GM23338 (cell line): ENCODE data around the gene CPEB3. TPM values are rescaled to one million over a fixed set of nuclear protein-coding genes. Genes with fewer than 3 reads are reported as not detected.
A peak's percentile ranks its signal among the peaks of the same experiment; 100 is the strongest.

ENCODE experiments used
- ATAC-seq: fragments of 200-7000 bp; cut with Tn5 transposase; 3 replicates; pipeline ENCODE4 v1.9.1; 2020
- DNase-seq: peaks from one replicate; pipeline ENCODE4 v3.0.0-alpha.2; 2015; ENCODE audit warnings: low spot score
- H2AFZ ChIP-seq: fragments of 200-600 bp; sonication (generic); 2 replicates; pipeline ENCODE4 v1.8.0; 2016; ENCODE audit warnings: antibody characterized with exemption, mild to moderate bottlenecking, moderate library complexity
- H3F3A ChIP-seq: fragments of 200-600 bp; sonication (generic); replicated peaks from 2 replicates; pipeline ENCODE4 v1.8.0; 2017; ENCODE audit warnings: antibody characterized with exemption, mixed run types, low read depth
- H3K27ac ChIP-seq: fragments of 200-600 bp; sonication (generic); 2 replicates; pipeline ENCODE4 v1.6.1; 2016; ENCODE audit warnings: low read depth
- H3K27me3 ChIP-seq: fragments of 200-600 bp; sonication (generic); 2 replicates; pipeline ENCODE4 v1.8.0; 2016; ENCODE audit warnings: mild to moderate bottlenecking, mixed run types, moderate library complexity; ENCODE audit not compliant: insufficient read depth
- H3K36me3 ChIP-seq: fragments of 200-600 bp; sonication (generic); 2 replicates; pipeline ENCODE4 v1.8.0; 2016; ENCODE audit warnings: mild to moderate bottlenecking; ENCODE audit not compliant: insufficient read depth
- H3K4me1 ChIP-seq: fragments of 200-600 bp; sonication (generic); 2 replicates; pipeline ENCODE4 v1.8.0; 2016; ENCODE audit warnings: mild to moderate bottlenecking, moderate library complexity; ENCODE audit not compliant: insufficient read depth
- H3K4me2 ChIP-seq: fragments of 200-600 bp; sonication (generic); 2 replicates; pipeline ENCODE4 v1.7.1; 2017; ENCODE audit warnings: mixed run types
- H3K4me3 ChIP-seq: fragments of 200-600 bp; sonication (generic); 2 replicates; pipeline ENCODE4 v1.6.1; 2016; ENCODE audit warnings: mixed run types
- H3K79me2 ChIP-seq: fragments of 200-600 bp; sonication (generic); replicated peaks from 2 replicates; pipeline ENCODE4 v1.8.0; 2017; ENCODE audit warnings: mild to moderate bottlenecking; ENCODE audit not compliant: insufficient read depth
- H3K9me2 ChIP-seq: fragments of 200-600 bp; sonication (generic); 2 replicates; pipeline ENCODE4 v1.8.0; 2017; ENCODE audit not compliant: insufficient read depth
- H4K20me1 ChIP-seq: fragments of 200-600 bp; sonication (generic); replicated peaks from 2 replicates; pipeline ENCODE4 v1.8.0; 2017; ENCODE audit warnings: mild to moderate bottlenecking; ENCODE audit not compliant: insufficient read depth
- H3K27ac Mint-ChIP-seq: 2 replicates; pipeline ENCODE4 v1.8.0; 2020; ENCODE audit warnings: inconsistent platforms, mild to moderate bottlenecking, moderate library complexity, mixed read lengths
- H3K27me3 Mint-ChIP-seq: 3 replicates; pipeline ENCODE4 v1.8.0; 2022; ENCODE audit warnings: low read depth, mild to moderate bottlenecking, moderate library complexity, mixed read lengths, inconsistent platforms; ENCODE audit not compliant: insufficient read depth, poor library complexity
- H3K36me3 Mint-ChIP-seq: 3 replicates; pipeline ENCODE4 v1.8.0; 2021; ENCODE audit warnings: low read depth, mild to moderate bottlenecking, inconsistent platforms, moderate library complexity, mixed read lengths
- H3K4me1 Mint-ChIP-seq: 3 replicates; pipeline ENCODE4 v1.8.0; 2020; ENCODE audit warnings: mild to moderate bottlenecking, inconsistent platforms, mixed read lengths
- H3K4me3 Mint-ChIP-seq: 3 replicates; pipeline ENCODE4 v1.8.0; 2021; ENCODE audit warnings: moderate library complexity, mild to moderate bottlenecking, inconsistent platforms, mixed read lengths
- H3K9me3 Mint-ChIP-seq: 3 replicates; pipeline ENCODE4 v1.8.0; 2020; ENCODE audit warnings: moderate library complexity, mild to moderate bottlenecking, inconsistent platforms, mixed read lengths
- CREB1 ChIP-seq: fragments of 250-450 bp; sonication (Bioruptor Pico); IDR thresholded peaks from 2 replicates; pipeline ENCODE4 v1.5.0; 2020; ENCODE audit warnings: low read depth, mild to moderate bottlenecking, moderate library complexity
- EZH2 ChIP-seq: fragments of 200-600 bp; sonication (generic); IDR thresholded peaks from one replicate; pipeline ENCODE4 v1.8.0; 2017; ENCODE audit warnings: antibody characterized with exemption, mild to moderate bottlenecking, low read depth; ENCODE audit not compliant: unreplicated experiment
- EZH2phosphoT487 ChIP-seq: fragments of 200-600 bp; sonication (generic); IDR thresholded peaks from one replicate; pipeline ENCODE4 v1.8.1; 2018; ENCODE audit warnings: antibody characterized with exemption; ENCODE audit not compliant: unreplicated experiment
- JUNB ChIP-seq: IDR thresholded peaks from one replicate; pipeline ENCODE4 v1.6.1; 2016; ENCODE audit warnings: antibody characterized with exemption; ENCODE audit not compliant: unreplicated experiment
- NANOG ChIP-seq: IDR thresholded peaks from 2 replicates; pipeline ENCODE4 v1.6.1; 2016; ENCODE audit warnings: antibody characterized with exemption, borderline replicate concordance
- POLR2AphosphoS5 ChIP-seq: IDR thresholded peaks from 2 replicates; pipeline ENCODE4 v1.6.1; 2016; ENCODE audit warnings: antibody characterized with exemption, low read depth
- STAT1 ChIP-seq: IDR thresholded peaks from one replicate; pipeline ENCODE4 v1.6.1; 2016; ENCODE audit warnings: antibody characterized with exemption; ENCODE audit not compliant: unreplicated experiment
- ZNF114 ChIP-seq: fragments of 250-450 bp; sonication (Bioruptor Pico); IDR thresholded peaks from 2 replicates; pipeline ENCODE4 v1.5.0; 2020; ENCODE audit warnings: mild to moderate bottlenecking, moderate library complexity
- ZNF331 ChIP-seq: fragments of 250-450 bp; sonication (Bioruptor Pico); IDR thresholded peaks from 2 replicates; pipeline ENCODE4 v1.5.0; 2020; ENCODE audit warnings: low read depth, mild to moderate bottlenecking, moderate library complexity
- polyA plus RNA-seq: library from polyadenylated mRNA; unstranded; fragments of >200 nt; fragmentation: Nextera tagmentation; extraction: Ambion mirVana; gene quantifications from 2 replicates; pipeline ENCODE4 v1.2.1, GENCODE V29; 2016
- total RNA-seq: library from RNA; depleted of rRNA; stranded (reverse); fragments of >200 nt; shearing (Covaris generic); gene quantifications from 2 replicates; pipeline ENCODE4 v1.2.3, GENCODE V29; 2014
- TF ChIP-seq, protein P1 (sequence below): IDR thresholded peaks from 2 replicates; pipeline ENCODE4 v1.6.1; 2016; ENCODE audit warnings: antibody characterized with exemption
- TF ChIP-seq, protein P2 (sequence below): IDR thresholded peaks from one replicate; pipeline ENCODE4 v1.6.1; 2018; ENCODE audit warnings: antibody characterized with exemption; ENCODE audit not compliant: unreplicated experiment

The CPEB3 gene
- total and polyA plus RNA-seq, 2 experiments from 2014 or later, result 0.74 to 1.9 TPM

DNA sequence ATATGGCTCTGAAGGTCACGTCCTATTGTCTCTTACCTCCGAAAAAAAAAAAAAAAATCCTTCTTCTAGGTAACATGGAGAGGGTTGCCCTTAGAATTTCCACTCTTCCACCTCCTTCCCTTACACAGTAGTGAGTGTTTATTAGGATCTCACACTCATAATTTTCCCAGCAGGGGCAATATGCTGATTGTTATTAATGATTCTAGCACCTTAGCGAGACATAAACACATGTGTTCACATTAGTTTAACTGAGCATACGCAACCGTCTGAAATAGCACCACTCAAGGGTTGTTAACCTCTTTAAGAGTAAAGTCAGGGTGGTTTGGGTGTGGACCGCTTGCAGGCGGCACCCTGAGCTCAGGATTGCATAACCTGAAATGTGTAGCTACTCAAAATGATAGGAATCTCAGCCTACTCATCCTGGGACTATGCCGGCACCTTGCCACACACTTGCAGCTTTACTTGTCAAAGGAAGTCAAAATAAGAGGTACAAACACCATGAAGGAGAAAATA lies 52.2 kb downstream of the CPEB3 start:
- peaks cover 35% of the 10 kb centered on the region for H3K27me3 Mint-ChIP-seq
- peaks cover 63% of the 10 kb centered on the region for H3K27me3 ChIP-seq
- DNase-seq (peak; percentile 32), ATAC-seq (no peak)
- H3K79me2 ChIP-seq, result no peaks in the 10 kb centered on the region
- peak overlapping the region; percentile 52 for H3K4me3 ChIP-seq
- peaks cover 23% of the 10 kb centered on the region for H3K4me1 ChIP-seq
- H2AFZ ChIP-seq, result peak overlapping the region; percentile 48; the same call in 1 of the 2 replicates
- peak overlapping the region; percentile 82 for H3K4me3 Mint-ChIP-seq
- TF ChIP-seq, protein P1, sequence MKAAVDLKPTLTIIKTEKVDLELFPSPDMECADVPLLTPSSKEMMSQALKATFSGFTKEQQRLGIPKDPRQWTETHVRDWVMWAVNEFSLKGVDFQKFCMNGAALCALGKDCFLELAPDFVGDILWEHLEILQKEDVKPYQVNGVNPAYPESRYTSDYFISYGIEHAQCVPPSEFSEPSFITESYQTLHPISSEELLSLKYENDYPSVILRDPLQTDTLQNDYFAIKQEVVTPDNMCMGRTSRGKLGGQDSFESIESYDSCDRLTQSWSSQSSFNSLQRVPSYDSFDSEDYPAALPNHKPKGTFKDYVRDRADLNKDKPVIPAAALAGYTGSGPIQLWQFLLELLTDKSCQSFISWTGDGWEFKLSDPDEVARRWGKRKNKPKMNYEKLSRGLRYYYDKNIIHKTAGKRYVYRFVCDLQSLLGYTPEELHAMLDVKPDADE, result no peak
- no peak for TF ChIP-seq ZNF114 (CRISPR knock-in tag)
- no peaks in the 10 kb centered on the region; the same call in 2 of the 3 replicates for H3K36me3 Mint-ChIP-seq
- H3K36me3 ChIP-seq, result no peaks in the 10 kb centered on the region
- H3K9me2 ChIP-seq, result no peaks in the 10 kb centered on the region
- H3K4me2 ChIP-seq, result peak overlapping the region; percentile 81
- H3K27ac ChIP-seq, result no peak overlapping the region
- H3K9me3 Mint-ChIP-seq, result no peaks in the 10 kb centered on the region
- H3K4me1 Mint-ChIP-seq, result peaks cover 26% of the 10 kb centered on the region
- H4K20me1 ChIP-seq, result peaks cover 6% of the 10 kb centered on the region; the same call in 1 of the 2 replicates
- no peak overlapping the region for H3K27ac Mint-ChIP-seq
- H3F3A ChIP-seq, result peaks cover 6% of the 10 kb centered on the region

- Histone ChIP-seq H3K27me3 (peaks cover 63% of the 10 kb centered on the region), H3K36me3 (no peaks in the 10 kb centered on the region), H3F3A (peaks cover 6% of the 10 kb centered on the region), H3K4me1 (peaks cover 23% of the 10 kb centered on the region), H3K4me3 (0 out of 2 replicates have a peak overlapping the region, but pooled peaks have one; percentile 52), H4K20me1 (peaks cover 6% of the 10 kb centered on the region; the same call in 1 of the 2 replicates), H3K4me2 (peak overlapping the region; percentile 81; the same call in 1 of the 2 replicates), H2AFZ (no peak overlapping the region), H3K79me2 (no peaks in the 10 kb centered on the region), H3K9me2 (no peaks in the 10 kb centered on the region), H3K27ac (no peak overlapping the region)
- no peak for ATAC-seq
- Mint-ChIP-seq H3K27ac (no peak overlapping the region), H3K27me3 (peaks cover 37% of the 10 kb centered on the region), H3K9me3 (no peaks in the 10 kb centered on the region), H3K36me3 (no peaks in the 10 kb centered on the region; the same call in 2 of the 3 replicates), H3K4me1 (peaks cover 21% of the 10 kb centered on the region), H3K4me3 (no peak overlapping the region)
- no peak for DNase-seq
- TF ChIP-seq ZNF114 (CRISPR knock-in tag), result no peak
These were observed 52.8 kb downstream of the CPEB3 start for GRCh38 chr10:92238054-92238585.

- H3K9me3 Mint-ChIP-seq, result no peaks in the 10 kb centered on the region
- H3K79me2 ChIP-seq, result no peaks in the 10 kb centered on the region
- peaks cover 4% of the 10 kb centered on the region; the same call in 2 of the 3 replicates for H3K4me1 Mint-ChIP-seq
- H3K4me2 ChIP-seq, result no peak overlapping the region
- H3K27ac Mint-ChIP-seq, result no peak overlapping the region
- no peak overlapping the region for H2AFZ ChIP-seq
- H3F3A ChIP-seq, result no peaks in the 10 kb centered on the region
- H3K27me3 Mint-ChIP-seq, result peaks cover 6% of the 10 kb centered on the region
- H3K36me3 ChIP-seq, result no peaks in the 10 kb centered on the region
- no peak overlapping the region for H3K27ac ChIP-seq
- no peak overlapping the region for H3K4me3 ChIP-seq
- no peaks in the 10 kb centered on the region for H3K27me3 ChIP-seq
- ATAC-seq, result no peak
- H4K20me1 ChIP-seq, result no peaks in the 10 kb centered on the region
- H3K4me3 Mint-ChIP-seq, result no peak overlapping the region
- no peaks in the 10 kb centered on the region for H3K36me3 Mint-ChIP-seq
- DNase-seq, result no peak
- H3K9me2 ChIP-seq, result no peaks in the 10 kb centered on the region
- peaks cover 8% of the 10 kb centered on the region for H3K4me1 ChIP-seq
- no peak for TF ChIP-seq POLR2AphosphoS5
- no peak for TF ChIP-seq EZH2phosphoT487
- TF ChIP-seq JUNB, result no peak
- no peak for TF ChIP-seq CREB1 (CRISPR knock-in tag)
- TF ChIP-seq ZNF114 (CRISPR knock-in tag), result no peak
- TF ChIP-seq STAT1, result no peak
- TF ChIP-seq EZH2, result no peak
- no peak for TF ChIP-seq ZNF331 (CRISPR knock-in tag)
- TF ChIP-seq NANOG, result no peak
- TF ChIP-seq, protein P1, result no peak
- TF ChIP-seq, protein P2, sequence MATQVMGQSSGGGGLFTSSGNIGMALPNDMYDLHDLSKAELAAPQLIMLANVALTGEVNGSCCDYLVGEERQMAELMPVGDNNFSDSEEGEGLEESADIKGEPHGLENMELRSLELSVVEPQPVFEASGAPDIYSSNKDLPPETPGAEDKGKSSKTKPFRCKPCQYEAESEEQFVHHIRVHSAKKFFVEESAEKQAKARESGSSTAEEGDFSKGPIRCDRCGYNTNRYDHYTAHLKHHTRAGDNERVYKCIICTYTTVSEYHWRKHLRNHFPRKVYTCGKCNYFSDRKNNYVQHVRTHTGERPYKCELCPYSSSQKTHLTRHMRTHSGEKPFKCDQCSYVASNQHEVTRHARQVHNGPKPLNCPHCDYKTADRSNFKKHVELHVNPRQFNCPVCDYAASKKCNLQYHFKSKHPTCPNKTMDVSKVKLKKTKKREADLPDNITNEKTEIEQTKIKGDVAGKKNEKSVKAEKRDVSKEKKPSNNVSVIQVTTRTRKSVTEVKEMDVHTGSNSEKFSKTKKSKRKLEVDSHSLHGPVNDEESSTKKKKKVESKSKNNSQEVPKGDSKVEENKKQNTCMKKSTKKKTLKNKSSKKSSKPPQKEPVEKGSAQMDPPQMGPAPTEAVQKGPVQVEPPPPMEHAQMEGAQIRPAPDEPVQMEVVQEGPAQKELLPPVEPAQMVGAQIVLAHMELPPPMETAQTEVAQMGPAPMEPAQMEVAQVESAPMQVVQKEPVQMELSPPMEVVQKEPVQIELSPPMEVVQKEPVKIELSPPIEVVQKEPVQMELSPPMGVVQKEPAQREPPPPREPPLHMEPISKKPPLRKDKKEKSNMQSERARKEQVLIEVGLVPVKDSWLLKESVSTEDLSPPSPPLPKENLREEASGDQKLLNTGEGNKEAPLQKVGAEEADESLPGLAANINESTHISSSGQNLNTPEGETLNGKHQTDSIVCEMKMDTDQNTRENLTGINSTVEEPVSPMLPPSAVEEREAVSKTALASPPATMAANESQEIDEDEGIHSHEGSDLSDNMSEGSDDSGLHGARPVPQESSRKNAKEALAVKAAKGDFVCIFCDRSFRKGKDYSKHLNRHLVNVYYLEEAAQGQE, result no peak
These were observed 59.7 kb downstream of the CPEB3 start for GRCh38 chr10:92231196-92231595.
